Small intestine (tissue), 7 donors: Measurements from ENCODE around the gene RXFP3. TPM values are rescaled to one million over a fixed set of nuclear protein-coding genes. Genes with fewer than 3 reads are reported as not detected.
"Not testable (repeated sequence)": the region's sequence is repeated elsewhere in the genome, so short reads cannot be mapped to it uniquely, and the experiment has no call there.

Experiments used
- DNase-seq, 2 donors: peaks; one replicate each; pipeline versions ENCODE4 v3.0.0 to v3.0.0-alpha.2; 2013
- FAIRE-seq: peaks from 2 replicates; lab custom pipeline; 2012; peaks lifted over from hg19 to GRCh38; lab: Jason Lieb, UNC
- H3K27ac ChIP-seq, 3 donors: one replicate each; pipeline ENCODE4 v1.5.1; 2013; ENCODE audit warnings: low read length in 2 of 3, mild to moderate bottlenecking in 2 of 3, control low read depth in 1 of 3, inconsistent platforms in 1 of 3, low read depth in 1 of 3, moderate library complexity in 1 of 3
- H3K27me3 ChIP-seq, 3 donors: one replicate each; pipeline ENCODE4 v1.6.1; 2013; ENCODE audit warnings: low read length in 3 of 3, inconsistent platforms in 1 of 3; ENCODE audit not compliant: control insufficient read depth in 3 of 3, insufficient read depth in 3 of 3
- H3K36me3 ChIP-seq, 3 donors: one replicate each; pipeline ENCODE4 v1.6.1; 2013; ENCODE audit warnings: low read length in 3 of 3, inconsistent platforms in 1 of 3, low read depth in 1 of 3, mild to moderate bottlenecking in 1 of 3, moderate library complexity in 1 of 3; ENCODE audit not compliant: control insufficient read depth in 3 of 3, insufficient read depth in 2 of 3
- H3K4me1 ChIP-seq, 3 donors: one replicate each; pipeline ENCODE4 v1.6.1; 2013; ENCODE audit warnings: low read length in 2 of 3, inconsistent platforms in 1 of 3, low read depth in 1 of 3, mild to moderate bottlenecking in 1 of 3, moderate library complexity in 1 of 3; ENCODE audit not compliant: control insufficient read depth in 3 of 3, insufficient read depth in 2 of 3
- H3K4me3 ChIP-seq, 3 donors: one replicate each; pipeline ENCODE4 v1.5.1; 2013; ENCODE audit warnings: low read length in 3 of 3, control low read depth in 1 of 3, inconsistent platforms in 1 of 3, low read depth in 1 of 3, mild to moderate bottlenecking in 1 of 3, moderate library complexity in 1 of 3
- H3K9me3 ChIP-seq, 2 donors: one replicate each; pipeline ENCODE4 v1.6.1; 2013; ENCODE audit warnings: low read depth in 1 of 2, low read length in 1 of 2; ENCODE audit not compliant: control insufficient read depth in 2 of 2, insufficient read depth in 1 of 2
- WGBS, 3 donors: extraction: QIAGEN DNeasy Blood & Tissue Kit; methylation state at CpG; one replicate each; pipeline ENCODE4 v1.1.7; 2013; 5-methylcytosine and 5-hydroxymethylcytosine counted together
- polyA plus RNA-seq, 4 donors: library from polyadenylated mRNA; stranded (reverse) in 3 of 4; unstranded in 1 of 4; fragments of 200-250 nt in 3 of 4; fragments of 120-200 nt in 1 of 4; gene quantifications; one replicate each; pipeline versions ENCODE4 v1.2.1 to v1.2.3, GENCODE V29; 2013
- donor health status: healthy with polysubstance abuse.
- donor health status: control.
- donor health status: control.
- donor health status: Bipolar disorder and iron deficiency.
- donor health status: healthy.

The RXFP3 gene
- polyA plus RNA-seq, 4 donors, result 0.03 TPM; not detected in 3

DNA sequence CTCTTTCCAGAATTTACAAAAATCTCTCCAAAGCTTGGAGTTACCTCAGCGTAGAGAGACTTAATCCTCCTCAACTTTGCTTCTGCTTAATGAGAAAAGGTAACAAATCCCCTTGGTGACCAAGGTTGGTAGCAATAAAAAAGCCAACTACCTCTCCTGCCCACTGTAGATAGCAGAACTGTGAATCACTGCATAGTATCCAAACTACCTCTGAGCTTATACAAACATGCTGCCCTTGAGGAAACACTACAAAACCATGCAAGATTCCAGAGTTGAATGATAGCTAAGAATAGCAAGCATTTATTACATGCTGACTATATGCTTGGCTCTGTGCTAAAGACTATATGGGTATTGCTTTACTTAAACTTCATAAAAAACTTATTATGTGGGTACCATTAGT lies 41.6 kb upstream of the RXFP3 start:
- Histone ChIP-seq H3K4me3 (no peak overlapping the region), H3K4me1 (no peaks in the 10 kb centered on the region), H3K36me3 (no peaks in the 10 kb centered on the region), H3K9me3 (no peaks in the 10 kb centered on the region), H3K27me3 (peaks cover 0 to 37% (median 0%) of the 10 kb centered on the region in 3 donors), H3K27ac (no peak overlapping the region)
- 18 to 68% (median 30%) methylated on average over 1 of the region's 1 CpG for WGBS, 3 donors
- no peak for DNase-seq
- FAIRE-seq, result no peak

DNA sequence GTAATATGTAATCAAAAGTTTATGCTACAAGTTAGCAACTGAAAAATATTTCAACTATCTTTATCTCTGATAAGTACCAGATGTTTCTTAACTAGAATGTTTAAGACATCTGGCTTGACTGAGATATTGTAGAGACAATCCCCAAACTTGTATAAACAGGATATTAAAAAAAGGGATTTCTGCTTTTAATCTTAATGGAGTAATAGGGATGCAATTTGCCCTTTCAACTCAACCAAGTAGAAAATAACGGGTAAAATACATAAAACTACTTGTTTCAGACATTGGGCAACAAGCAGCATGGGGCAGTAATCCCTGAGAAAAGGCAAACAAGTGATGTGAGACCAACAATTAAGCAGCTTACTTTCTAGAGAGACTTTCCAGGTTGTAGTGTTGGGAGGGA lies 35.0 kb upstream of the RXFP3 start:
- Histone ChIP-seq H3K4me1 (no peaks in the 10 kb centered on the region), H3K36me3 (no peaks in the 10 kb centered on the region), H3K27me3 (no peaks in the 10 kb centered on the region), H3K27ac (no peak overlapping the region), H3K9me3 (peaks cover 0 to 12% of the 10 kb centered on the region in 2 donors), H3K4me3 (no peak overlapping the region)
- 24 to 53% (median 25%) methylated on average over 1 of the region's 1 CpG for WGBS, 3 donors
- FAIRE-seq (no peak), DNase-seq (no peak)

- Histone ChIP-seq H3K36me3 (no peaks in the 10 kb centered on the region), H3K4me1 (no peaks in the 10 kb centered on the region), H3K9me3 (peaks cover 0 to 18% of the 10 kb centered on the region in 2 donors), H3K4me3 (no peak overlapping the region), H3K27ac (no peak overlapping the region), H3K27me3 (no peaks in the 10 kb centered on the region)
- 85 to 100% (median 93%) methylated on average over 2 of the region's 2 CpGs for WGBS, 3 donors
- DNase-seq, result no peak
- FAIRE-seq, result no peak
Measured at GRCh38 chr5:33903118-33903517, 33.1 kb upstream of the RXFP3 start.

DNA sequence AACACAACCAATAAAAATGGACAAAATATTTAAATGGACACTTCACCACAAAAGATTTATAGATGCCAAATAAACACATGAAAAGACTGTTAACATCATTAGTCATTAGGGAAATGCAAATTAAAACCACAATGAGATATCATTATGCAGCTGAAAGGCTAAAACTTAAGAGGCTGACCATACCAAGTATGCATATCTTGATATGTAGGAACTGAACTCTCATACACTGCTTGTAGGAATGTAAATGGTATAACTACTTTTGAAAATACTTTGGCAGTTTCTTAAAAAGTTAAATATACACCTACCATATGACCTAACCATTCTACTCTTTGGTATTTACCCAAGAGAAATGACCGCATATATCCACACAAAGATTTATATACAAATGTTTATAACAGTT lies 30.8 kb upstream of the RXFP3 start:
- Histone ChIP-seq H3K4me1 (no peaks in the 10 kb centered on the region), H3K36me3 (no peaks in the 10 kb centered on the region), H3K9me3 (peaks cover 0 to 21% of the 10 kb centered on the region in 2 donors), H3K27ac (no peak overlapping the region), H3K4me3 (no peak overlapping the region), H3K27me3 (no peaks in the 10 kb centered on the region)
- 81 to 97% (median 83%) methylated on average over 1 of the region's 1 CpG for WGBS, 3 donors
- no peak for DNase-seq
- FAIRE-seq, result no peak

DNA sequence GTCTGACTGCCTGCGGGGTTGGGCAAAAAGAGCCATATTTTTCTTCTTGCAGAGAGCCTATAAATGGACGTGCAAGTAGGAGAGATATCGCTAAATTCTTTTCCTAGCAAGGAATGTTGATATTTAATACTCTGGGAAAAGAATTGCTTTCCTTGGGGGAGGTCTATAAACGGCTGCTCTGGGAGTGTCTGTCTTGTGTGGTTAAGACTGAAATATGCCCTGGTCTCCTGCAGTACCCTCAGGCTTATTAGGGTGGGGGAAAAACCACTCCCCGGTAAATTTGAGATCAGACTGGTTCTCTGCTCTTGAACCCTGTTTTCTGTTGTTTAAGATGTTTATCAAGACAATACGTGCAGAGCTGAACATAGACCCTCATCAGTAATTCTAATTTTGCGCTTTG lies 29.9 kb upstream of the RXFP3 start:
- not testable (repeated sequence) for H3K4me1 ChIP-seq, H3K36me3 ChIP-seq, DNase-seq, H3K27me3 ChIP-seq, H3K27ac ChIP-seq, H3K4me3 ChIP-seq, FAIRE-seq
- peaks cover 0 to 21% of the 10 kb centered on the region in 2 donors for H3K9me3 ChIP-seq
- 84 to 93% (median 89%) methylated on average over 7 of the region's 7 CpGs for WGBS, 3 donors

DNA sequence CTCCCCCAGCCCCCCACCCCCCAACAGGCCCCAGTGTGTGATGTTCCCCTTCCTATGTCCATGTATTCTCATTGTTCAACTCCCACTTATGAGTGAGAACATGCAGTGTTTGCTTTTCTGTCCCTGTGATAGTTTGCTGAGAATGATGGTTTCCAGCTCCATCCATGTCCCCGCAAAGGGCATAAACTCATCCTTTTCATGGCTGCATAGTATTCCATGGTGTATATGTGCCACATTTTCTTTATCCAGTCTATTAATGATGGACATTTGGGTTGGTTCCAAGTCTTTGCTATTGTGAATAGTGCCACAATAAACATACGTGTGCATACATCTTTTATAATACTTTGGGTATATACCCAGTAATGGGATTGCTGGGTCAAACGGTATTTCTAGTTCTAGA lies 21.3 kb upstream of the RXFP3 start:
- not testable (repeated sequence) for DNase-seq, H3K36me3 ChIP-seq, H3K9me3 ChIP-seq, H3K27me3 ChIP-seq, H3K4me3 ChIP-seq, H3K27ac ChIP-seq, H3K4me1 ChIP-seq, FAIRE-seq
- WGBS, 3 donors, result 94 to 98% (median 95%) methylated on average over 3 of the region's 3 CpGs

DNA sequence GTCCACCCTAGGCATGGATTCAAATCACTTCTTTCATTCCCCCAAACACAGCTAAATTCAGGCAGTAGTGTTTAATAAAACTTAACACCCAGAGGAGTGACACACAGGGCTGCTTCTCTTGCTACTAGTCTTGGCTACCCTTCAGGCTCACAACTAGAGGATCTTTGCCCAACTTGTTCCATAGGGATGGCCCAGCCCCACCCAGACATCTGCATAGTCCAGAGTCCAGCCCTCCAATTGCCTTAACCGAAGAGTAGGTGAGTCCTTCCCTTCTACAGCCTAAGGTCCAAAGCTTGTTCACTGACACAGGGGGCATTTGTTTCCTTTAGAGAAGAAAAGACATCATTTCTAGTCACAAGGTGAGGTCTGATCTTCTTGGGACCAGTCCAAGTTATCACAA lies 15.2 kb upstream of the RXFP3 start:
- DNase-seq (peak in 1 of 2 donors; percentile 28), FAIRE-seq (no peak)
- H3K9me3 ChIP-seq, result peaks cover 0 to 4% of the 10 kb centered on the region in 2 donors
- no peaks in the 10 kb centered on the region for H3K36me3 ChIP-seq
- H3K27me3 ChIP-seq, result peaks cover 0 to 3% (median 0%) of the 10 kb centered on the region in 3 donors
- H3K4me1 ChIP-seq, result no peaks in the 10 kb centered on the region
- H3K4me3 ChIP-seq, result no peak overlapping the region
- H3K27ac ChIP-seq, result no peak overlapping the region
- WGBS, 3 donors, result 24 to 60% (median 45%) methylated on average over 1 of the region's 1 CpG

DNA sequence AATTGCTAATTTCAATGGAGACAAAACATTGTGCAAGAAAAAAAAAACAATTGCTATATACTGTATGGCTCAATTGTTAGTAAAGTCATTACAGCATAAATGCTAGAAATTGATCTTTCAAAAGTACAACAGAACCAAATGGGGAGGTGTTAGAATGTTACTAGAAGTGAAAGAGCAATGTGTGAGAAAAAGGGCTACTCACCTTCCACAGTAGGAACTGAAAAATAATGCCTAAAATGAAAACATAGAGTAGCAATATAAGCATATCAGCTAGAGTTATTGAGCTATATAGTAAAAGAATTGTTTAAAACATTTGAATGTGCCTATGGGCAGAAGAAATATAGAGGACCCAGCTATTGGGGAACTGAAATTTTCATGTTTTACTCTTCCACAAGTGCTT lies 10.9 kb upstream of the RXFP3 start:
- FAIRE-seq (no peak), DNase-seq (no peak)
- Histone ChIP-seq H3K4me3 (no peak overlapping the region), H3K36me3 (no peaks in the 10 kb centered on the region), H3K9me3 (no peaks in the 10 kb centered on the region), H3K27me3 (peaks cover 0 to 3% (median 0%) of the 10 kb centered on the region in 3 donors), H3K27ac (no peak overlapping the region), H3K4me1 (no peaks in the 10 kb centered on the region)

GRCh38 chr5:33927685-33928084 lies 8.5 kb upstream of the RXFP3 start:
- DNase-seq (no peak), FAIRE-seq (no peak)
- no peaks in the 10 kb centered on the region for H3K36me3 ChIP-seq
- H3K4me1 ChIP-seq, result no peaks in the 10 kb centered on the region
- H3K4me3 ChIP-seq, result no peak overlapping the region
- H3K27ac ChIP-seq, result no peak overlapping the region
- H3K9me3 ChIP-seq, result no peaks in the 10 kb centered on the region
- 56 to 66% (median 63%) methylated on average over 4 of the region's 4 CpGs for WGBS, 3 donors
- H3K27me3 ChIP-seq, result peaks cover 0 to 3% (median 0%) of the 10 kb centered on the region in 3 donors
